Liver (tissue), 9 donors: ENCODE measurements around the gene SMIM26. TPM values are rescaled to one million over a fixed set of nuclear protein-coding genes. Genes with fewer than 3 reads are reported as not detected.

Experiments used
- DNase-seq: peaks from one replicate; pipeline ENCODE4 v3.0.0-alpha.2; 2017; ENCODE audit warnings: low spot score
- H3K27ac ChIP-seq, 2 donors: one replicate each; pipeline ENCODE4 v1.7.0; 2013; ENCODE audit warnings: inconsistent platforms in 2 of 2, low read length in 2 of 2, control low read depth in 1 of 2, low read depth in 1 of 2, mild to moderate bottlenecking in 1 of 2
- H3K27me3 ChIP-seq, 4 donors: one replicate each; pipeline versions ENCODE4 v1.6.1 to v1.7.0; 2013; ENCODE audit warnings: low read length in 3 of 4, inconsistent platforms in 1 of 4, mild to moderate bottlenecking in 1 of 4, moderate library complexity in 1 of 4; ENCODE audit not compliant: control insufficient read depth in 4 of 4, insufficient read depth in 4 of 4
- H3K36me3 ChIP-seq, 4 donors: one replicate each; pipeline versions ENCODE4 v1.6.1 to v1.7.0; 2013; ENCODE audit warnings: low read length in 3 of 4, mild to moderate bottlenecking in 3 of 4, low read depth in 1 of 4, moderate library complexity in 1 of 4; ENCODE audit not compliant: control insufficient read depth in 4 of 4, insufficient read depth in 3 of 4
- H3K4me1 ChIP-seq, 4 donors: one replicate each; pipeline versions ENCODE4 v1.6.1 to v1.7.0; 2013; ENCODE audit warnings: low read length in 3 of 4, mild to moderate bottlenecking in 3 of 4, moderate library complexity in 1 of 4; ENCODE audit not compliant: control insufficient read depth in 4 of 4, insufficient read depth in 4 of 4
- H3K4me3 ChIP-seq, 3 donors: one replicate each; pipeline versions ENCODE4 v1.6.1 to v1.7.0; 2013; ENCODE audit warnings: low read length in 3 of 3, control low read depth in 1 of 3, low read depth in 1 of 3, mild to moderate bottlenecking in 1 of 3
- H3K9ac ChIP-seq, 2 donors: one replicate each; pipeline ENCODE4 v1.7.0; 2013; ENCODE audit warnings: low read length in 2 of 2, mild to moderate bottlenecking in 2 of 2, moderate library complexity in 2 of 2, control low read depth in 1 of 2, low read depth in 1 of 2
- H3K9me3 ChIP-seq, 4 donors: one replicate each; pipeline versions ENCODE4 v1.6.1 to v1.7.0; 2013; ENCODE audit warnings: low read length in 3 of 4; ENCODE audit not compliant: control insufficient read depth in 4 of 4
- ATF3 ChIP-seq: IDR thresholded peaks from 2 replicates; pipeline ENCODE4 v1.6.1; 2016; ENCODE audit warnings: antibody characterized with exemption
- CTCF ChIP-seq: fragments of 150-350 bp; IDR thresholded peaks from 2 replicates; pipeline ENCODE4 v1.5.1; 2017; ENCODE audit warnings: improper control_type of control experiment, low read depth, low read length; ENCODE audit not compliant: missing input control
- EGR1 ChIP-seq, 2 donors: IDR thresholded peaks; 2 replicates each; pipeline ENCODE4 v1.6.1; 2016 to 2018; ENCODE audit warnings: antibody characterized with exemption in 2 of 2, low read depth in 2 of 2
- FOXA1 ChIP-seq: IDR thresholded peaks from 2 replicates; pipeline ENCODE4 v1.6.1; 2016; ENCODE audit warnings: antibody characterized with exemption
- FOXA2 ChIP-seq: IDR thresholded peaks from 2 replicates; pipeline ENCODE4 v1.6.1; 2016; ENCODE audit warnings: antibody characterized with exemption
- GABPA ChIP-seq, 2 donors: IDR thresholded peaks in 1 of 2; conservative IDR thresholded peaks in 1 of 2; 2 replicates each; pipeline ENCODE4 v1.6.1; 2016; ENCODE audit warnings: antibody characterized with exemption in 2 of 2, mild to moderate bottlenecking in 1 of 2, moderate library complexity in 1 of 2
- HNF4A ChIP-seq, 2 donors: conservative IDR thresholded peaks; 2 replicates each; pipeline ENCODE4 v1.6.1; 2016; ENCODE audit warnings: antibody characterized with exemption in 2 of 2, mild to moderate bottlenecking in 2 of 2
- HNF4G ChIP-seq: IDR thresholded peaks from 2 replicates; pipeline ENCODE4 v1.6.1; 2016; ENCODE audit warnings: antibody characterized with exemption
- JUND ChIP-seq, 2 donors: IDR thresholded peaks; 2 replicates each; pipeline ENCODE4 v1.6.1; 2016; ENCODE audit warnings: antibody characterized with exemption in 2 of 2
- MAX ChIP-seq: IDR thresholded peaks from 2 replicates; pipeline ENCODE4 v1.6.1; 2016; ENCODE audit warnings: antibody characterized with exemption
- NR2F2 ChIP-seq: IDR thresholded peaks from 2 replicates; pipeline ENCODE4 v1.6.1; 2016; ENCODE audit warnings: antibody characterized with exemption
- RAD21 ChIP-seq, 2 donors: IDR thresholded peaks; 2 replicates each; pipeline ENCODE4 v1.6.1; 2016; ENCODE audit warnings: antibody characterized with exemption in 2 of 2, mild to moderate bottlenecking in 2 of 2
- REST ChIP-seq: IDR thresholded peaks from 2 replicates; pipeline ENCODE4 v1.6.1; 2016; ENCODE audit warnings: antibody characterized with exemption, mild to moderate bottlenecking
- RXRA ChIP-seq, 2 donors: IDR thresholded peaks; 2 replicates each; pipeline ENCODE4 v1.6.1; 2017 to 2018; ENCODE audit warnings: antibody characterized with exemption in 2 of 2, mild to moderate bottlenecking in 1 of 2
- SP1 ChIP-seq: IDR thresholded peaks from 2 replicates; pipeline ENCODE4 v1.6.1; 2018; ENCODE audit warnings: antibody characterized with exemption, mild to moderate bottlenecking
- TAF1 ChIP-seq: conservative IDR thresholded peaks from 2 replicates; pipeline ENCODE4 v1.6.1; 2016; ENCODE audit warnings: antibody characterized with exemption, mild to moderate bottlenecking
- YY1 ChIP-seq: IDR thresholded peaks from 2 replicates; pipeline ENCODE4 v1.6.1; 2016; ENCODE audit warnings: antibody characterized with exemption, mild to moderate bottlenecking
- ZBTB33 ChIP-seq: IDR thresholded peaks from 2 replicates; pipeline ENCODE4 v1.6.1; 2016; ENCODE audit warnings: antibody characterized with exemption
- WGBS: extraction: QIAGEN DNeasy Blood & Tissue Kit; methylation state at CpG from one replicate; pipeline ENCODE4 v1.1.7; 2013; 5-methylcytosine and 5-hydroxymethylcytosine counted together
- polyA plus RNA-seq, 2 donors: library from polyadenylated mRNA; stranded (reverse) in 1 of 2; unstranded in 1 of 2; fragments of 200-250 nt in 1 of 2; fragments of >200 nt in 1 of 2; fragmentation: Nextera tagmentation in 1 of 2; extraction: Ambion mirVana in 1 of 2; gene quantifications; one replicate each; pipeline versions ENCODE4 v1.2.1 to v1.2.3, GENCODE V29; 2013 to 2015
- total RNA-seq, 2 donors: library from RNA; depleted of rRNA; stranded (reverse); fragments of >200 nt; gene quantifications; one replicate each; pipeline ENCODE4 v1.2.3, GENCODE V29; 2014
- donor health status: healthy.
- donor health status: healthy.
- donor health status: healthy.
- donor health status: healthy.
- donor health status: healthy.

Gene SMIM26
- total and polyA plus RNA-seq, 4 donors = 37.4 to 142 (median 54.5) TPM

GRCh38 chr20:18613553-18613952 lies 46.3 kb downstream of the SMIM26 start:
- H3K9ac ChIP-seq = no peak overlapping the region
- no peaks in the 10 kb centered on the region for H3K4me1 ChIP-seq
- H3K4me3 ChIP-seq = no peak overlapping the region
- no peak overlapping the region for H3K27ac ChIP-seq
- WGBS = 83% methylated on average over 2 of the region's 2 CpGs
- no peaks in the 10 kb centered on the region for H3K27me3 ChIP-seq
- no peaks in the 10 kb centered on the region for H3K9me3 ChIP-seq
- TF ChIP-seq REST (no peak), JUND (IDR thresholded peaks at IDR 0.05) (no peak), YY1 (no peak), ZBTB33 (no peak), HNF4G (no peak)
- H3K36me3 ChIP-seq = no peaks in the 10 kb centered on the region
- no peak for DNase-seq

GRCh38 chr20:18614244-18614643 lies 47.0 kb downstream of the SMIM26 start:
- no peak for DNase-seq
- WGBS = 95% methylated on average over 5 of the region's 5 CpGs
- H3K27ac ChIP-seq = no peak overlapping the region
- H3K9ac ChIP-seq = no peak overlapping the region
- H3K4me1 ChIP-seq = no peaks in the 10 kb centered on the region
- no peaks in the 10 kb centered on the region for H3K36me3 ChIP-seq
- TF ChIP-seq MAX (no peak), HNF4G (no peak), NR2F2 (no peak), GABPA (IDR thresholded peaks at IDR 0.05 in 1 of 2, conservative IDR thresholded peaks at IDR 0.05 in 1 of 2) (no peak), SP1 (no peak), FOXA2 (no peak), RAD21 (IDR thresholded peaks at IDR 0.05) (no peak), CTCF (no peak), HNF4A (conservative IDR thresholded peaks at IDR 0.05) (no peak), EGR1 (IDR thresholded peaks at IDR 0.05; ENCODE audit: low read depth in 2 of 2) (no peak), ZBTB33 (no peak), FOXA1 (no peak), TAF1 (no peak), REST (no peak), RXRA (IDR thresholded peaks at IDR 0.05) (no peak), ATF3 (no peak), JUND (IDR thresholded peaks at IDR 0.05) (no peak), YY1 (no peak)
- no peaks in the 10 kb centered on the region for H3K27me3 ChIP-seq
- H3K4me3 ChIP-seq = no peak overlapping the region
- no peaks in the 10 kb centered on the region for H3K9me3 ChIP-seq
